BE2C (cell line): ENCODE data around the gene UQCC2.

Experiments
- DNase-seq: peaks from one replicate; pipeline ENCODE4 v3.0.0-alpha.2; 2020
- H3K27me3 ChIP-seq: fragments of 250-450 bp; sonication (Bioruptor Pico); 2 replicates; pipeline ENCODE4 v1.5.1; 2020; ENCODE audit warnings: mild to moderate bottlenecking
- H3K36me3 ChIP-seq: fragments of 250-450 bp; sonication (Bioruptor Pico); 2 replicates; pipeline ENCODE4 v1.5.1; 2020; ENCODE audit warnings: mild to moderate bottlenecking
- H3K4me1 ChIP-seq: fragments of 250-450 bp; sonication (Bioruptor Pico); 2 replicates; pipeline ENCODE4 v1.5.1; 2020
- H3K4me3 ChIP-seq: 2 replicates; pipeline ENCODE4 v1.5.1; 2011; ENCODE audit warnings: low read depth, low read length
- H3K9me3 ChIP-seq: fragments of 250-450 bp; sonication (Bioruptor Pico); 2 replicates; pipeline ENCODE4 v1.5.1; 2020
- CTCF ChIP-seq: IDR thresholded peaks from 2 replicates; pipeline ENCODE4 v1.5.1; 2012; ENCODE audit warnings: mild to moderate bottlenecking, low read depth, low read length

UQCC2 gene

GRCh38 chr6:33725222-33725621 is 13.7 kb upstream of the UQCC2 start:
- Histone ChIP-seq H3K27me3 (no peaks in the 10 kb centered on the region), H3K36me3 (no peaks in the 10 kb centered on the region), H3K4me3 (no peak overlapping the region), H3K9me3 (no peaks in the 10 kb centered on the region), H3K4me1 (no peaks in the 10 kb centered on the region)
- no peak for TF ChIP-seq CTCF
- no peak for DNase-seq

- TF ChIP-seq CTCF = no peak
- no peaks in the 10 kb centered on the region for H3K4me1 ChIP-seq
- H3K27me3 ChIP-seq = no peaks in the 10 kb centered on the region
- H3K9me3 ChIP-seq = no peaks in the 10 kb centered on the region
- DNase-seq = no peak
- no peaks in the 10 kb centered on the region for H3K36me3 ChIP-seq
- no peak overlapping the region for H3K4me3 ChIP-seq
Observed at GRCh38 chr6:33724102-33725023, 12.9 kb upstream of the UQCC2 start.

DNA sequence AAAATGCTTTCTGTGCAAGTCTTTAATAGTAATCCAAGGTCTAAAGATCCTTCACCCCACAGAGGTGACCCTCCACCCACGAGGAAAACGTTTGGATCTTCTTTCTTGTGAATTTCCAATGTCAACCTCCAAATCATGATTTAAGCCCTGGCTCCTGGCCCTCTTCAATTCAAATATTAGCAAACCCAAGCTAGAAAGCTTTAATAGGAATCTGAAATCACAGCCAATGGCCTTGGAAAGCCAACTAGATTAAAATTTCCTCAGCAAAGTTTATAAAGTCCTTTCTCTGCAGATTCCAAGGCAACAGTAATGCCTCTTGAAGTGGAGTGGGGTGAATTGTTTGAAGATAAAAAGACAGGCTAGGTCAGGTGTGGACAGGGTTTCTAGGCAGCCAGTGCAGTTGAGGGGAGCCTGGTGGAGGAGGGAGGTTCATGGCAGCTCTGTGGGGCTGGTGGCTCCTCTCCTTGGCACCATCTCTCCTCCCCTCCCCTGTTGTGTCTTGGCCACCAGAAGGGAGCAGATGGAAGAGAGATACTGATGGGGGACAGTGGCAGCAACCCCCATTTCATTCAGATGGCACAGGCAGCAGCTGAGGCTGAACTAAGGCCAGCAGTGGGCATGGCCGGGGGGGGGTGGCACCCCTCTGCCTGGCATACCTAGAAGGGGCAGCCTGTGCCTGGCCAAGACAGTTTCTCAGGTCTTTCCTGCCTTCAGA is 12.0 kb upstream of the UQCC2 start:
- H3K36me3 ChIP-seq = no peaks in the 10 kb centered on the region
- no peaks in the 10 kb centered on the region for H3K4me1 ChIP-seq
- no peak for TF ChIP-seq CTCF
- no peak for DNase-seq
- H3K9me3 ChIP-seq = no peaks in the 10 kb centered on the region
- H3K4me3 ChIP-seq = no peak overlapping the region
- no peaks in the 10 kb centered on the region for H3K27me3 ChIP-seq

DNA sequence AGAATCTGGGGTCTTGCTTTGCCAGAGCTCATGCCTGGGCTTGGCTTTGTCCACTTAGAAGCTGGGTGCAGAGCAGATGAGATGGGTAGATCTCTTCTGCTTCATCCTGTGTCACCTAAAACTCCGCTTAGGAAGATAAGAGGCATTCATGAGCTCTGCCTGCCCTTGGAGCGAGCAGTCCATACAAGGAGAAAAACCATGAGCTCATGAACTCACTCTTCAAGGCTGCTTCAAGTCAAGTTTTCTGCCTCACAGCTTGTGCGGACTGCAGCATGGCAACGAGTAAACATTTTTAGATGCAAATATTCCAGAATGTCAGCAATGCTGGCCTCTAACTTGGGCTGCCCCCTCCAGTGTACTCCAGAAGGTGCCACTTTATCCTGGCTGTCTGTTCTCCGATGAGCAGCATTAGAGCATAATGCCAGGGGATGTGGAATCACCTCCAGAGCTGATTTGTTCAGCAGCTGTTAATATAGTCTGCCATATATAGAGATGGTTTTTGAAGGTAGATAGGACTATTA is 10.7 kb upstream of the UQCC2 start:
- H3K27me3 ChIP-seq = no peaks in the 10 kb centered on the region
- no peaks in the 10 kb centered on the region for H3K4me1 ChIP-seq
- no peaks in the 10 kb centered on the region for H3K9me3 ChIP-seq
- no peaks in the 10 kb centered on the region for H3K36me3 ChIP-seq
- TF ChIP-seq CTCF = no peak
- DNase-seq = no peak
- no peak overlapping the region for H3K4me3 ChIP-seq

DNA sequence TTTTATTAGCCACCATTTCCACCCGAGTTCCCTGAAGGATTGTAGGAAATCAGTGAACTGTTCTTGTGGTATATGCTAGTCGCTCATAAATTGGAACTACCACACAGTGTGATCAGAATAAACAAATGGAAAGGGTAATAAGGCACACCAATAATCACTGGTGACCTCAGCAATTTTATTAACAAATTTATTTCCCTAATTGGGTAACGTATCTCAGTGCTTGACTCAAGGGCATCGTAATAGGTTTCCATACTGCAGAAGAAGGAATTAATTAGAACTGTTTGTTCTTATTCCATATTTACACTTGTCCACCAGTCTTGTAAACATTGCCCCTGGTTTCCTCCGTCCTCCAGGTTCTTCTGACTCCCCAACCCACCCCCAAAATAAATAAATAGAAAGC is 10.0 kb upstream of the UQCC2 start:
- Histone ChIP-seq H3K27me3 (no peaks in the 10 kb centered on the region), H3K4me1 (no peaks in the 10 kb centered on the region), H3K4me3 (no peak overlapping the region), H3K9me3 (no peaks in the 10 kb centered on the region), H3K36me3 (no peaks in the 10 kb centered on the region)
- no peak for TF ChIP-seq CTCF
- DNase-seq = no peak
